Mesodermal cell (in vitro differentiated cells): Measurements from ENCODE around the gene ERICH3. TPM values are rescaled to one million over a fixed set of nuclear protein-coding genes. Genes with fewer than 3 reads are reported as not detected.

Experiments used
- H3K27ac ChIP-seq: 2 replicates; pipeline ENCODE4 v1.7.0; 2013; ENCODE audit warnings: mild to moderate bottlenecking, low read depth, low read length, moderate library complexity; ENCODE audit not compliant: severe bottlenecking
- H3K36me3 ChIP-seq: 2 replicates; pipeline ENCODE4 v1.7.1; 2013; ENCODE audit warnings: mild to moderate bottlenecking, low read length, moderate library complexity; ENCODE audit not compliant: control insufficient read depth, insufficient read depth
- H3K4me1 ChIP-seq: one replicate; pipeline ENCODE4 v1.7.1; 2013; ENCODE audit warnings: mild to moderate bottlenecking, low read length; ENCODE audit not compliant: insufficient read depth, control insufficient read depth, poor library complexity, severe bottlenecking
- H3K4me3 ChIP-seq: 2 replicates; pipeline ENCODE4 v1.7.0; 2013; ENCODE audit warnings: low read length, control low read depth, mild to moderate bottlenecking; ENCODE audit not compliant: insufficient read depth, poor library complexity, severe bottlenecking; ENCODE audit errors: extremely low read depth
- H3K9me3 ChIP-seq: 2 replicates; pipeline ENCODE4 v1.7.1; 2013; ENCODE audit warnings: mild to moderate bottlenecking, low read length, moderate library complexity; ENCODE audit not compliant: control insufficient read depth
- WGBS, 2 experiments: methylation state at CpG; one replicate each; pipeline ENCODE4 v1.1.5; 2013; ENCODE audit warnings: missing lambda C conversion rate in 2 of 2; ENCODE audit not compliant: insufficient coverage in 2 of 2; 5-methylcytosine and 5-hydroxymethylcytosine counted together
- polyA plus RNA-seq, 2 experiments: library from polyadenylated mRNA; stranded (reverse); fragments of 50-300 nt; gene quantifications; one replicate each; pipeline ENCODE4 v1.2.3, GENCODE V29; 2013

ERICH3 gene
- not detected for polyA plus RNA-seq (2013, experiment 1 of 2)
- not detected for polyA plus RNA-seq (2013, experiment 2 of 2)

- H3K9me3 ChIP-seq, result no peaks in the 10 kb centered on the region
- 30 to 48% methylated on average over 16 to 23 of the region's 44 CpGs for WGBS, 2 experiments
- no peak within 1 kb of the TSS for H3K27ac ChIP-seq
- H3K4me3 ChIP-seq, result peak within 1 kb of the TSS; percentile 25
- no peaks in the 10 kb centered on the region for H3K4me1 ChIP-seq
- no peaks in the 10 kb centered on the region for H3K36me3 ChIP-seq
These were observed at the start of gene ERICH3 for GRCh38 chr1:74673351-74674111. ERICH3 (minus strand) TSS chr1:74673792; CDS start chr1:74673519, 273 bp downstream.

GRCh38 chr1:74717626-74718025, 44.0 kb upstream of the ERICH3 start:
- H3K4me3 ChIP-seq, result no peak overlapping the region
- peaks cover 7% of the 10 kb centered on the region for H3K4me1 ChIP-seq
- peaks cover 66% of the 10 kb centered on the region for H3K36me3 ChIP-seq
- H3K27ac ChIP-seq, result no peak overlapping the region
- no peaks in the 10 kb centered on the region for H3K9me3 ChIP-seq
- 96 to 100% methylated on average over 2 of the region's 2 CpGs for WGBS, 2 experiments

- 77 to 93% methylated on average over 1 of the region's 1 CpG for WGBS, 2 experiments
- H3K36me3 ChIP-seq, result peaks cover 68% of the 10 kb centered on the region
- H3K4me3 ChIP-seq, result no peak overlapping the region
- H3K9me3 ChIP-seq, result no peaks in the 10 kb centered on the region
- H3K4me1 ChIP-seq, result peaks cover 7% of the 10 kb centered on the region
- no peak overlapping the region for H3K27ac ChIP-seq
These were observed 43.2 kb upstream of the ERICH3 start for GRCh38 chr1:74716822-74717221.

DNA sequence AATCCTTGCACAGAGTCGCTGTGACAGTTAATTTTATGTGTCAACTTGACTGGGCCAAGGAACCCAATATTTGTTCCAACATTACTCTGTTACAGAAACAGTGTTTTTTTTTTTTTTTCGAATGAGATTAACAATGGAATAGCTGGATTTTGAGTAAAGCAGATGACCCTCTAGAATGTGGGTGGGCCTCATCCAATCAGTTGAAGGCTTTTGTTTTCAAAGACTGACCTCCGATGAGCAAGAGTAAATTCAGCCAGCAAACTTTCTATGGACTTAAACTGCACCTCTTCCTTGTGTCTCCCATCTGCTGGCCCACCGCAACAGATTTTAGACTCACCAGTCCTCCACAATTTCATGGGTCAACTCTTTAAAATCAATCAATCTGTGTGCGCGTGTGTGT, 42.2 kb upstream of the ERICH3 start:
- WGBS, 2 experiments, result 83 to 95% methylated on average over 1 to 2 of the region's 6 CpGs
- peaks cover 7% of the 10 kb centered on the region for H3K4me1 ChIP-seq

GRCh38 chr1:74715236-74715502, 41.6 kb upstream of the ERICH3 start:
- 100% methylated on average over 1 of the region's 1 CpG; no CpG with 5 or more reads in 1 of the 2 experiments for WGBS, 2 experiments

More for the DNA sequence above, 42.2 kb upstream of the ERICH3 start:
- H3K27ac ChIP-seq, result no peak overlapping the region
- no peaks in the 10 kb centered on the region for H3K9me3 ChIP-seq
- H3K4me3 ChIP-seq, result no peak overlapping the region
- H3K36me3 ChIP-seq, result peaks cover 68% of the 10 kb centered on the region

GRCh38 chr1:74714429-74715235, 41.0 kb upstream of the ERICH3 start:
- WGBS, 2 experiments, result 100% methylated on average over 1 of the region's 1 CpG
- Histone ChIP-seq H3K9me3 (no peaks in the 10 kb centered on the region), H3K36me3 (peaks cover 67% of the 10 kb centered on the region), H3K27ac (no peak overlapping the region), H3K4me1 (peaks cover 7% of the 10 kb centered on the region), H3K4me3 (no peak overlapping the region)

More at GRCh38 chr1:74715236-74715502, 41.6 kb upstream of the ERICH3 start:
- Histone ChIP-seq H3K4me3 (no peak overlapping the region), H3K4me1 (peaks cover 7% of the 10 kb centered on the region), H3K27ac (no peak overlapping the region), H3K9me3 (no peaks in the 10 kb centered on the region), H3K36me3 (peaks cover 67% of the 10 kb centered on the region)

- Histone ChIP-seq H3K36me3 (peaks cover 64% of the 10 kb centered on the region), H3K4me1 (peaks cover 7% of the 10 kb centered on the region), H3K9me3 (no peaks in the 10 kb centered on the region), H3K4me3 (no peak overlapping the region), H3K27ac (no peak overlapping the region)
- WGBS, 2 experiments, result 60% methylated on average over 1 of the region's 3 CpGs; no CpG with 5 or more reads in 1 of the 2 experiments
These were observed 40.3 kb upstream of the ERICH3 start for GRCh38 chr1:74713849-74714248.

GRCh38 chr1:74712881-74713280, 39.3 kb upstream of the ERICH3 start:
- H3K9me3 ChIP-seq, result no peaks in the 10 kb centered on the region
- peaks cover 64% of the 10 kb centered on the region for H3K36me3 ChIP-seq
- H3K27ac ChIP-seq, result no peak overlapping the region
- WGBS, 2 experiments, result 100% methylated on average over 1 of the region's 1 CpG; no CpG with 5 or more reads in 1 of the 2 experiments
- H3K4me1 ChIP-seq, result peaks cover 7% of the 10 kb centered on the region
- H3K4me3 ChIP-seq, result no peak overlapping the region

GRCh38 chr1:74703386-74704182, 30.0 kb upstream of the ERICH3 start:
- no peaks in the 10 kb centered on the region for H3K9me3 ChIP-seq
- H3K36me3 ChIP-seq, result peaks cover 20% of the 10 kb centered on the region
- no peak overlapping the region for H3K27ac ChIP-seq
- H3K4me1 ChIP-seq, result no peaks in the 10 kb centered on the region
- 96 to 97% methylated on average over 4 of the region's 6 CpGs for WGBS, 2 experiments
- H3K4me3 ChIP-seq, result no peak overlapping the region

- H3K36me3 ChIP-seq, result peaks cover 8% of the 10 kb centered on the region
- no peaks in the 10 kb centered on the region for H3K4me1 ChIP-seq
- H3K4me3 ChIP-seq, result no peak overlapping the region
- no peak overlapping the region for H3K27ac ChIP-seq
- H3K9me3 ChIP-seq, result no peaks in the 10 kb centered on the region
These were observed 25.7 kb upstream of the ERICH3 start for GRCh38 chr1:74699331-74699730.
